ENCODE data around the gene GLP1R. TPM values are rescaled to one million over a fixed set of nuclear protein-coding genes. Genes with fewer than 3 reads are reported as not detected.

Gene GLP1R
- total RNA-seq, 2 donors from 2014 or later, result 0.15 TPM; not detected in 1

DNA sequence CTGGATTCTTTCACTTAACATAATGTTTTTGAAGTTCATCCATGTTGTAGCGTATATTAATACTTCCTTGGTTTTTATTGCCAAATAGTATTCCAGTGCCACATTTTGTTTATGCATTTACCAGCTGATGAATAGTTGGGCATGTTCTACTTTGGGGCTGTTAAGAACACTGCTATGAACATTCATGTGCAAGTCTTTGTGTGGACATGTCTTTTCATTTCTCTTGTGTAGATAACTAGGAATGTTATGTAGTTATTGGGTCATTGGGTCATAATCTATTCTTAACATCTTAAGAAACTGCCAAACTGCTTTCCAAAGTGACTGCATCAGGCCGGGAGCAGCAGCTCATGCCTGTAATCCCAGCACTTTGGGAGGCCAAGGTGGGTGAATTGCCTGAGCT is 43.8 kb upstream of the GLP1R start:
- Mint-ChIP-seq H3K4me3 (no peak overlapping the region), H3K36me3 (ENCODE audit: low read depth) (no peaks in the 10 kb centered on the region), H3K27me3 (ENCODE audit: insufficient read depth) (peaks cover 31% of the 10 kb centered on the region), H3K4me1 (peaks cover 30% of the 10 kb centered on the region), H3K9me3 (no peaks in the 10 kb centered on the region), H3K27ac (no peak overlapping the region)
- Histone ChIP-seq H3K9ac (ENCODE audit: extremely low read depth, low read length, poor library complexity, severe bottlenecking) (no peak overlapping the region), H3K27ac (ENCODE audit: low read depth, low read length) (no peak overlapping the region), H3K4me1 (ENCODE audit: control insufficient read depth, insufficient read depth, low read length) (peaks cover 12% of the 10 kb centered on the region), H3K27me3 (ENCODE audit: control insufficient read depth, insufficient read depth, low read length, poor library complexity, severe bottlenecking) (peaks cover 26% of the 10 kb centered on the region), H3K4me3 (ENCODE audit: low read length) (no peak overlapping the region), H3K36me3 (ENCODE audit: control insufficient read depth, insufficient read depth, low read length) (no peaks in the 10 kb centered on the region), H3K9me3 (ENCODE audit: control insufficient read depth, low read length) (peaks cover 6% of the 10 kb centered on the region)
- no peak for TF ChIP-seq CTCF (conservative IDR thresholded peaks at IDR 0.05)
- 100% methylated on average over 1 to 2 of the region's 2 CpGs for WGBS, 2 experiments (ENCODE audit: insufficient coverage in 1 of 2, insufficient read length in 1 of 2)
- DNase-seq, result no peak

DNA sequence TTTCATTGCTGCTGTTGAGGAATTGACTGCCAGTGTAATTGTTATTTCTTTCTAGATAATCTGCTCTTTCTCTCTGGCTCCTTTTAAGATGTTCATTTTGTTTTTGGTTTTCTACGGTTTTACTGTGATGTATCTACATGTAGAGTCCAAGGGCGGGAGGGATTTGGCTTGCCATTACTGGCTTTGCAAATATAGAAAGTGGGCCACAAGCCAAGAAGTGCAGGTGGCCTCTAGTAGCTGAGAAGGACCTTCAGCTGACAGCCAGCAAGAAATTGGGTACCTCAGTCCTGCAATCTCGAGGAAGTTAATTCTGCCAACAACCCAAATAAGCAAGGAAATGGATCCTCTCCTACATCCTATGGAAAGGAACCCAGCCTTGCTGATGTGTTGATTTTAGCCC is 42.8 kb upstream of the GLP1R start:
- H3K27me3 Mint-ChIP-seq (ENCODE audit: insufficient read depth), result peaks cover 29% of the 10 kb centered on the region

DNA sequence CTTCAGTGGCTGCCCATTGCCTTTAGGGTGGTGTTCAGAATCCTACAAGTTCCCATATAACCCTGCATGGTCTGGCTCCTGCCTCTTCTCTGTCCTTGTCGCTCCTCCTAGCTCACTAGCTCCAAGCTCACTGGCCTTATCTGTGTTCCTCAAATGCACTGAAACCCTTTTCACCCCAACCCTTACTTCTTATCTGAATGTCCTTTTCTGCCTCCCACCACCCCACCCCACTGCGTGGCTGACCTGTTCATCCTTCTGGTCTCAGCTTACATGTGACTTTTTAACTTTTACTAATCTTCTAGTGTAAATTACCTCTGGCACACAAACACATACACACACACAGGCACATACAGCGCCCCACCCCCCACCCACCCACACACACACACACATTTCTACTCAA is 41.0 kb upstream of the GLP1R start:
- Histone ChIP-seq H3K4me1 (ENCODE audit: control insufficient read depth, insufficient read depth, low read length) (peaks cover 12% of the 10 kb centered on the region), H3K9me3 (ENCODE audit: control insufficient read depth, low read length) (peaks cover 6% of the 10 kb centered on the region), H3K27ac (ENCODE audit: low read depth, low read length) (no peak overlapping the region), H3K9ac (ENCODE audit: extremely low read depth, low read length, poor library complexity, severe bottlenecking) (no peak overlapping the region), H3K4me3 (ENCODE audit: low read length) (no peak overlapping the region), H3K36me3 (ENCODE audit: control insufficient read depth, insufficient read depth, low read length) (no peaks in the 10 kb centered on the region), H3K27me3 (ENCODE audit: control insufficient read depth, insufficient read depth, low read length, poor library complexity, severe bottlenecking) (peaks cover 4% of the 10 kb centered on the region)
- WGBS, 2 experiments (ENCODE audit: insufficient coverage in 1 of 2, insufficient read length in 1 of 2), result 78 to 90% methylated on average over 2 of the region's 3 CpGs
- DNase-seq, result no peak
- no peak overlapping the region for H3K4me3 Mint-ChIP-seq
- no peaks in the 10 kb centered on the region for H3K9me3 Mint-ChIP-seq
- TF ChIP-seq CTCF (conservative IDR thresholded peaks at IDR 0.05), result no peak
- peaks cover 26% of the 10 kb centered on the region for H3K27me3 Mint-ChIP-seq (ENCODE audit: insufficient read depth)
- H3K4me1 Mint-ChIP-seq, result peaks cover 34% of the 10 kb centered on the region
- H3K27ac Mint-ChIP-seq, result no peak overlapping the region
- no peaks in the 10 kb centered on the region for H3K36me3 Mint-ChIP-seq (ENCODE audit: low read depth)

More for the DNA sequence above, 42.8 kb upstream of the GLP1R start:
- WGBS, 2 experiments (ENCODE audit: insufficient coverage in 1 of 2, insufficient read length in 1 of 2), result 94 to 100% methylated on average over 2 to 3 of the region's 3 CpGs
- peaks cover 12% of the 10 kb centered on the region for H3K4me1 ChIP-seq (ENCODE audit: control insufficient read depth, insufficient read depth, low read length)
- Mint-ChIP-seq H3K4me1 (peaks cover 34% of the 10 kb centered on the region), H3K27ac (no peak overlapping the region), H3K9me3 (no peaks in the 10 kb centered on the region), H3K4me3 (no peak overlapping the region), H3K36me3 (ENCODE audit: low read depth) (no peaks in the 10 kb centered on the region)
- no peak overlapping the region for H3K9ac ChIP-seq (ENCODE audit: extremely low read depth, low read length, poor library complexity, severe bottlenecking)
- H3K9me3 ChIP-seq (ENCODE audit: control insufficient read depth, low read length), result peaks cover 6% of the 10 kb centered on the region
- TF ChIP-seq CTCF (conservative IDR thresholded peaks at IDR 0.05), result no peak
- no peak overlapping the region for H3K4me3 ChIP-seq (ENCODE audit: low read length)
- H3K27ac ChIP-seq (ENCODE audit: low read depth, low read length), result no peak overlapping the region
- no peaks in the 10 kb centered on the region for H3K36me3 ChIP-seq (ENCODE audit: control insufficient read depth, insufficient read depth, low read length)
- peaks cover 22% of the 10 kb centered on the region for H3K27me3 ChIP-seq (ENCODE audit: control insufficient read depth, insufficient read depth, low read length, poor library complexity, severe bottlenecking)
- DNase-seq, result no peak

Data from endodermal cell (in vitro differentiated cells).